Stomach (tissue), 9 donors: Measurements from ENCODE around the gene ECI1. TPM values are rescaled to one million over a fixed set of nuclear protein-coding genes. Genes with fewer than 3 reads are reported as not detected.
"Not testable (repeated sequence)": the region's sequence is repeated elsewhere in the genome, so short reads cannot be mapped to it uniquely, and the experiment has no call there.

Source experiments
- DNase-seq, 2 donors: peaks; one replicate each; pipeline versions ENCODE4 v3.0.0 to v3.0.0-alpha.2; 2013 to 2019
- H3K27ac ChIP-seq, 5 donors: fragments of 200-600 bp in 4 of 5; sonication (generic) in 4 of 5; one replicate each; pipeline ENCODE4 v1.5.1; 2013 to 2019; ENCODE audit warnings: mild to moderate bottlenecking in 1 of 5, moderate library complexity in 1 of 5
- H3K27me3 ChIP-seq, 3 donors: fragments of 200-600 bp; sonication (generic); one replicate each; pipeline ENCODE4 v1.5.1; 2017 to 2019; ENCODE audit warnings: mixed run types in 1 of 3
- H3K36me3 ChIP-seq, 4 donors: fragments of 200-600 bp; sonication (generic); 1 replicate in 3 of 4; 2 replicates in 1 of 4; pipeline ENCODE4 v1.5.1; 2016 to 2019
- H3K4me1 ChIP-seq, 4 donors: fragments of 200-600 bp; sonication (generic); one replicate each; pipeline ENCODE4 v1.5.1; 2016 to 2019
- H3K4me3 ChIP-seq, 4 donors: fragments of 200-600 bp; sonication (generic) in 3 of 4; one replicate each; pipeline ENCODE4 v1.5.1; 2016 to 2019; ENCODE audit warnings: mild to moderate bottlenecking in 1 of 4
- H3K9me3 ChIP-seq, 4 donors: fragments of 200-600 bp; sonication (generic); one replicate each; pipeline ENCODE4 v1.5.1; 2016 to 2019
- EP300 ChIP-seq: sonication (generic); formaldehyde crosslinking; IDR thresholded peaks from one replicate; pipeline ENCODE4 v1.6.1; 2017; ENCODE audit warnings: antibody characterized with exemption
- POLR2A ChIP-seq, 4 donors: fragments of 450-650 bp; IDR thresholded peaks; one replicate each; pipeline ENCODE4 v1.6.1; 2016; ENCODE audit warnings: antibody characterized with exemption in 4 of 4, control low read depth in 2 of 4, mild to moderate bottlenecking in 1 of 4, moderate library complexity in 1 of 4
- POLR2AphosphoS5 ChIP-seq, 3 donors: sonication (generic); formaldehyde crosslinking; IDR thresholded peaks; one replicate each; pipeline ENCODE4 v1.6.1; 2016; ENCODE audit warnings: antibody characterized with exemption in 3 of 3
- WGBS, 5 donors: extraction: QIAGEN DNeasy Blood & Tissue Kit in 3 of 5; methylation state at CpG; one replicate each; pipeline versions ENCODE4 v1.1.5 to v1.1.7; 2013 to 2018; 5-methylcytosine and 5-hydroxymethylcytosine counted together
- intact Hi-C: fragments of 100-400 bp; cut with DNase I; formaldehyde crosslinking; loops from one replicate; pipeline ENCODE4 v1.15.1; 2023; ENCODE audit warnings: low total_unique reads
- polyA plus RNA-seq, 3 donors: library from polyadenylated mRNA; stranded (reverse); fragments of 200-250 nt; gene quantifications; one replicate each; pipeline ENCODE4 v1.2.3, GENCODE V29; 2013
- total RNA-seq, 5 donors: library from RNA; depleted of rRNA; stranded (reverse); fragments of >200 nt; gene quantifications; one replicate each; pipeline versions ENCODE4 v1.1.0 to v1.2.3, GENCODE V29; 2014 to 2016
- TF ChIP-seq, protein P1 (sequence below), 7 experiments: fragments of 450-650 bp in 4 of 7; fragments of 200-600 bp in 3 of 7; sonication (generic) in 3 of 7; IDR thresholded peaks; one replicate each; pipeline ENCODE4 v1.5.1; 2016 to 2019; ENCODE audit warnings: antibody characterized with exemption in 7 of 7, control low read depth in 2 of 7, mild to moderate bottlenecking in 1 of 7
- donor health status: healthy with polysubstance abuse.
- donor health status: Bipolar disorder and iron deficiency.
- donor health status: healthy.

ECI1 gene
- total and polyA plus RNA-seq, 8 donors, result 20.4 to 234 (median 107) TPM

DNA sequence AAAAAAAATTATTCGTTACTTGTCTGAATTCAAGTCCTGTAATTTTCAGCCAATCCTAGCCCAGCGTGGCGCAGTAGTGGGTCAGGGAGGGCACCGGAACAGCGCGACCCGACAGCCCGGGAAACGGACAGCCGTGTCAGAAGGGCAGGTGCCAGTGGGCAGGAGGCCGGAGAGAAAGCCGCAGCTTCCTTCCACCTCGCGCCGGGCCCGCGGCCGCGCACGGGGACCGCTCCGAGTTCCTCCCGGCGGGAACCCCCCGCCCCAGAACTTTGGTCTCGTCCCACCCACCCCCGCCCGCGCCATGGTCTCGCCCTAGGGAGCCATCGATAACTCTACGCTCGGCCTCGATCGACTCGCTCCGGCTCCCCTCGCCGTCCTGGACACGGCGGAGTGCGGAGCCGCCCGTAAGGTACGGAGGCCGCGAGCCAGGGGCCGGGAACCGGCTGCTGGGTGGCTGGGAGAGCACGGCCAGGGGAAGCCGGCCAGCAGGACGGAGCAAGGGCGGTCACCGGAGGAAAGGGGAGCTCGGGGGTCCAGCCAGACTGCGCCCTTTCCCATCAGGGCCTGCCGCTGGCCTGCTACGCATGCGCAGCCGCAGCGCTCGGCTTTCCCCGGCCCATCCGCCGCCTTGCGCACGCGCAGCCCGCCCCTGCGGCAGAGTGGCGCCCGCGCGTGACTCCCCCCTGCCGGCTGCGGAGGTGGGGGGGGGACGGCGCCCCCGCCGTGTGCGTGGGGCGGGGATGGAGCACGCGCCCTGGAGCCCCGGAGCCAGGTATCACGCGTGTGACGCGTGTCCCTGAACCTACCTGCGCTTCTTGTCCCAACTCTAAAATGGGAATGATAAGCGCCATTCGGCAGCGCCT lies 46.1 kb downstream of the ECI1 start, which contains the start of gene MLST8:
TSS of gene MLST8 (plus strand) at position 351 of the 863 bp plus-strand sequence. CDS start 632 bp downstream, outside the sequence.
- DNase-seq, result peak; percentile 87 to 96
- H3K4me3 ChIP-seq, result peak within 1 kb of the TSS; percentile 65 to 75 (median 69)
- intact Hi-C loops, result loop anchor here (10.0 kb wide), 1 partner anchor 49 kb away; the partner anchor contains the start of gene ECI1
- no peaks in the 10 kb centered on the region for H3K27me3 ChIP-seq
- WGBS, 5 donors, result 0 to 1% (median 0%) methylated on average over 14 to 93 of the region's 93 CpGs
- peak within 1 kb of the TSS; percentile 95 to 99 (median 96) for H3K27ac ChIP-seq
- H3K4me1 ChIP-seq, result peaks cover 12 to 28% (median 22%) of the 10 kb centered on the region in 4 donors
- TF ChIP-seq POLR2AphosphoS5 (IDR thresholded peaks at IDR 0.05) (peak; percentile 41 to 90 (median 77)), POLR2A (IDR thresholded peaks at IDR 0.05) (no peak), EP300 (no peak)
- TF ChIP-seq, protein P1, sequence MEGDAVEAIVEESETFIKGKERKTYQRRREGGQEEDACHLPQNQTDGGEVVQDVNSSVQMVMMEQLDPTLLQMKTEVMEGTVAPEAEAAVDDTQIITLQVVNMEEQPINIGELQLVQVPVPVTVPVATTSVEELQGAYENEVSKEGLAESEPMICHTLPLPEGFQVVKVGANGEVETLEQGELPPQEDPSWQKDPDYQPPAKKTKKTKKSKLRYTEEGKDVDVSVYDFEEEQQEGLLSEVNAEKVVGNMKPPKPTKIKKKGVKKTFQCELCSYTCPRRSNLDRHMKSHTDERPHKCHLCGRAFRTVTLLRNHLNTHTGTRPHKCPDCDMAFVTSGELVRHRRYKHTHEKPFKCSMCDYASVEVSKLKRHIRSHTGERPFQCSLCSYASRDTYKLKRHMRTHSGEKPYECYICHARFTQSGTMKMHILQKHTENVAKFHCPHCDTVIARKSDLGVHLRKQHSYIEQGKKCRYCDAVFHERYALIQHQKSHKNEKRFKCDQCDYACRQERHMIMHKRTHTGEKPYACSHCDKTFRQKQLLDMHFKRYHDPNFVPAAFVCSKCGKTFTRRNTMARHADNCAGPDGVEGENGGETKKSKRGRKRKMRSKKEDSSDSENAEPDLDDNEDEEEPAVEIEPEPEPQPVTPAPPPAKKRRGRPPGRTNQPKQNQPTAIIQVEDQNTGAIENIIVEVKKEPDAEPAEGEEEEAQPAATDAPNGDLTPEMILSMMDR (IDR thresholded peaks at IDR 0.05), result peak in 1 of 7 experiments; percentile 27
- H3K36me3 ChIP-seq, result peaks cover 29 to 39% (median 37%) of the 10 kb centered on the region in 4 donors
- H3K9me3 ChIP-seq, result no peaks in the 10 kb centered on the region

DNA sequence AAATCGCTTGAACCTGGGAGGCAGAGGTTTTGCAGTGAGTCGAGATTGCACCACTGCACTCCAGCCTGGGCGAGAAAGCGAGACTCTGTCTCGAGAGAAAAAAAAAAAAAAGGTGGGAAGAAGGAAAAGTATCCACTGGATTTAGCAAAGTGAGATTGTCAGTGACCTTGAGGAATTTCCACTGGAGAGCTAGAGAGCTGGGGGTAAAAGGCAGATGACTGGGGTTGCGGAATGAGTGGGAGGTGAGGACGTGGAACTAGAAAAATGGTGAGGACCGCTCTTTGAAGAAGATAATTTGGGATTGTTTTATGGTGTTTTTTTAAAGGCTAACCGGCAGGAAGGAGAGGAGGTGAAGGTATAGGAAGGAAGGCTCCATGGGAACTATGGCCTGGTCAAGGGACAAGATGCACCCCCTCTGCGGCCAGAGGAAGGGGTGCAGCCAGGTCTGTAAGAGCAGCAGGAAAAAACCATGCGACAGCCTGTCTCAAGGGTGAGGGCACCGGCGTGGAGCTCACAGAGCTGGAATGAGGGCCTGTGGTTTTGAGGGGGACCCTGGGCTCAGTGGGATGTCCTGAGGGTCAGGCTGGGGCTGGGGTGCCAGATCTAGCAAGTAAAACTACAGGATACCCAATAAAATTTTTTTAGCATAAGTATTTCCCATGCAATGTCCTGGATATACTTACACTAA lies 46.8 kb downstream of the ECI1 start:
- peak overlapping the region; percentile 65 to 75 (median 69) for H3K4me3 ChIP-seq
- no peak for DNase-seq
- 80 to 86% (median 84%) methylated on average over 13 of the region's 13 CpGs for WGBS, 5 donors
- peak overlapping the region; percentile 95 to 99 (median 96) for H3K27ac ChIP-seq
- H3K27me3 ChIP-seq, result no peaks in the 10 kb centered on the region
- intact Hi-C loops, result loop anchor here (10.0 kb wide), 1 partner anchor 50 kb away; the partner anchor contains the start of gene ECI1
- peaks cover 12 to 28% (median 22%) of the 10 kb centered on the region in 4 donors for H3K4me1 ChIP-seq
- H3K9me3 ChIP-seq, result no peaks in the 10 kb centered on the region
- H3K36me3 ChIP-seq, result peaks cover 27 to 32% (median 29%) of the 10 kb centered on the region in 4 donors
- TF ChIP-seq POLR2AphosphoS5 (IDR thresholded peaks at IDR 0.05), result no peak
- TF ChIP-seq, protein P1 (IDR thresholded peaks at IDR 0.05), result no peak
- TF ChIP-seq POLR2A (IDR thresholded peaks at IDR 0.05), result no peak

DNA sequence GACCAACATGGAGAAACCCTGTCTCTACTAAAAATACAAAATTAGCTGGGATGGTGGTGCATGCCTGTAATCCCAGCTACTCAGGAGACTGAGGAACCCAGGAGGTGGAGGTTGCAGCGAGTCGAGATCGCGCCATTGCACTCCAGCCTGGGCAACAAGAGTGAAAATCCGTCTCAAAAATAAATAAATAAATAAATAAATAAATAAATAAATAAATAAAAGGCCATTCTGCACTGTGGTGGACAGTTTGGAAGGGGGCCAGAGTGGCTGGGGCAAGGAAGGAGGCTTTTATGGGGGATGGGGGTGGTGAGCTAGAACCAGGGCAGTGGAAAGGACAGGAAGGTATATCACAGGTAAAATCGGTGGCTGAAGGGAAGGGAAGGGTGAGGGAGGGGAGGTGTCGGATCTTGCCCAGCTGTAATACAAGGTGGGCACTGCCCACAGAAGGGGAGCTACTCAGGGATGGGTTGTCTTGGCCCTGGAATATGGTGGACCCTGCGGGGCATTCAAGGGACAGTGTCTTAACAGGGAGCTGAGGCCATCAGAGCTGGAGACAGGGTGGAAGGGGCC lies 48.2 kb downstream of the ECI1 start:
- intact Hi-C loops, result loop anchor here (10.0 kb wide), 1 partner anchor 52 kb away; the partner anchor contains the start of gene ECI1
- Histone ChIP-seq H3K27me3 (peaks cover 0 to 13% (median 0%) of the 10 kb centered on the region in 3 donors), H3K36me3 (peaks cover 13 to 18% (median 15%) of the 10 kb centered on the region in 4 donors), H3K4me1 (peaks cover 12 to 28% (median 22%) of the 10 kb centered on the region in 4 donors)
- not testable (repeated sequence) for H3K4me3 ChIP-seq, DNase-seq, H3K27ac ChIP-seq, H3K9me3 ChIP-seq
- 90 to 94% (median 92%) methylated on average over 8 of the region's 8 CpGs for WGBS, 5 donors

GRCh38 chr16:2200313-2200712 lies 51.1 kb downstream of the ECI1 start:
- Histone ChIP-seq H3K27me3 (peaks cover 6 to 39% (median 24%) of the 10 kb centered on the region in 3 donors), H3K9me3 (no peaks in the 10 kb centered on the region), H3K27ac (no peak overlapping the region), H3K4me1 (peaks cover 17 to 20% (median 19%) of the 10 kb centered on the region in 4 donors), H3K36me3 (no peaks in the 10 kb centered on the region), H3K4me3 (no peak overlapping the region)
- intact Hi-C loops, result loop anchor here (10.0 kb wide), 1 partner anchor 54 kb away; the partner anchor contains the start of gene ECI1
- no peak for DNase-seq
- 82 to 83% (median 83%) methylated on average over 6 of the region's 6 CpGs for WGBS, 5 donors
- TF ChIP-seq POLR2A (IDR thresholded peaks at IDR 0.05), result no peak
- TF ChIP-seq POLR2AphosphoS5 (IDR thresholded peaks at IDR 0.05), result no peak
- TF ChIP-seq, protein P1 (IDR thresholded peaks at IDR 0.05), result no peak
- no peak for TF ChIP-seq EP300
